Stimulated activated CD4-positive, alpha-beta T cell treated with anti-CD3 and anti-CD28 coated beads, TNF-alpha, amount 100 ng/mL, for 48 hours (primary cell): ENCODE results near the gene VWA7.
"Not testable (repeated sequence)": the region's sequence is repeated elsewhere in the genome, so short reads cannot be mapped to it uniquely, and the experiment has no call there.

Experiments
- DNase-seq, 3 donors: peaks; one replicate each; pipeline ENCODE4 v3.0.0-alpha.2; 2020; ENCODE audit warnings: low read depth in 3 of 3

The VWA7 gene, protein sequence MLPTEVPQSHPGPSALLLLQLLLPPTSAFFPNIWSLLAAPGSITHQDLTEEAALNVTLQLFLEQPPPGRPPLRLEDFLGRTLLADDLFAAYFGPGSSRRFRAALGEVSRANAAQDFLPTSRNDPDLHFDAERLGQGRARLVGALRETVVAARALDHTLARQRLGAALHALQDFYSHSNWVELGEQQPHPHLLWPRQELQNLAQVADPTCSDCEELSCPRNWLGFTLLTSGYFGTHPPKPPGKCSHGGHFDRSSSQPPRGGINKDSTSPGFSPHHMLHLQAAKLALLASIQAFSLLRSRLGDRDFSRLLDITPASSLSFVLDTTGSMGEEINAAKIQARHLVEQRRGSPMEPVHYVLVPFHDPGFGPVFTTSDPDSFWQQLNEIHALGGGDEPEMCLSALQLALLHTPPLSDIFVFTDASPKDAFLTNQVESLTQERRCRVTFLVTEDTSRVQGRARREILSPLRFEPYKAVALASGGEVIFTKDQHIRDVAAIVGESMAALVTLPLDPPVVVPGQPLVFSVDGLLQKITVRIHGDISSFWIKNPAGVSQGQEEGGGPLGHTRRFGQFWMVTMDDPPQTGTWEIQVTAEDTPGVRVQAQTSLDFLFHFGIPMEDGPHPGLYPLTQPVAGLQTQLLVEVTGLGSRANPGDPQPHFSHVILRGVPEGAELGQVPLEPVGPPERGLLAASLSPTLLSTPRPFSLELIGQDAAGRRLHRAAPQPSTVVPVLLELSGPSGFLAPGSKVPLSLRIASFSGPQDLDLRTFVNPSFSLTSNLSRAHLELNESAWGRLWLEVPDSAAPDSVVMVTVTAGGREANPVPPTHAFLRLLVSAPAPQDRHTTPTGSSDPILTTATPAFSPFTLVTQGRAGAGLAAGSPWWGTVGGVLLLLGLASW

DNA sequence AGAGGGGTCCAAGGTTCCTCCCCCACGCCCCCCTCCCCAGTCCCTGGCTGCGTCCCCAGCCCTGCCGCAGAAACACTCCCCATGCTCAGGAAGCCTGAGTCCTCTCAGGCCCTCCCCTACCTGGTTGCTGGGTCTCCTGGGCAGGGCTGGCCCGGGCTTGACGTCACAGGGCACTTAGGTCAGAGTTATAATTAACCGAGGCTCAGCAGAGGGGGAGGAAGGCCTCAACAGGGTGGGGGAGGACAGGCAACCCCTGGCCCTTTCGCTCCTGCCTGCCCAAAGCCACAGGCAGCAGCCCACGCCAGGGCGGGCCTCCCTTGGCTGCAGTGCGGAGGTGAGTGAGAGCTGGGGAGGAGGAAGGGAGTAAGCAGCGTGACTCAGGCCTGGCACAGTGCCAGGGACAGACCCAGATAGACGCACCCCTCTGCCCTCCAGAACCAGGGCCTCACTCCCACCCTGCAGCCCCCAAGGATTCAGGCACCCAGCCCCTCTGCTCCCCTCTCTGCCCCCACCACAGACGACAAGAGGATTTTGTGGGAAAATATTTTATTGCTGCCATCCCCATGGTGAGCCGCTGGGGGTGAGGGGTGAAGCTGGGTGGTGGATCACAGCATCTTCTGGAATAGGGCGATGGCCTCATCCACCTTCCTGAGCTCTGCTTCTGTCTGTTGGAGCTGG lies at the start of gene VWA7:
Gene VWA7, minus strand, starts transcription at position 340 of the 678 bp plus-strand sequence. CDS start 549 bp downstream, outside the sequence.
- peak; percentile 60 to 74 (median 71) for DNase-seq

GRCh38 chr6:31826793-31827285 lies 49.7 kb upstream of the VWA7 start:
- DNase-seq = peak in 1 of 3 donors; percentile 29

GRCh38 chr6:31825553-31825952 lies 48.4 kb upstream of the VWA7 start:
- no peak for DNase-seq

- DNase-seq = not testable (repeated sequence)
These were observed 46.6 kb upstream of the VWA7 start for GRCh38 chr6:31823592-31824196.

DNA sequence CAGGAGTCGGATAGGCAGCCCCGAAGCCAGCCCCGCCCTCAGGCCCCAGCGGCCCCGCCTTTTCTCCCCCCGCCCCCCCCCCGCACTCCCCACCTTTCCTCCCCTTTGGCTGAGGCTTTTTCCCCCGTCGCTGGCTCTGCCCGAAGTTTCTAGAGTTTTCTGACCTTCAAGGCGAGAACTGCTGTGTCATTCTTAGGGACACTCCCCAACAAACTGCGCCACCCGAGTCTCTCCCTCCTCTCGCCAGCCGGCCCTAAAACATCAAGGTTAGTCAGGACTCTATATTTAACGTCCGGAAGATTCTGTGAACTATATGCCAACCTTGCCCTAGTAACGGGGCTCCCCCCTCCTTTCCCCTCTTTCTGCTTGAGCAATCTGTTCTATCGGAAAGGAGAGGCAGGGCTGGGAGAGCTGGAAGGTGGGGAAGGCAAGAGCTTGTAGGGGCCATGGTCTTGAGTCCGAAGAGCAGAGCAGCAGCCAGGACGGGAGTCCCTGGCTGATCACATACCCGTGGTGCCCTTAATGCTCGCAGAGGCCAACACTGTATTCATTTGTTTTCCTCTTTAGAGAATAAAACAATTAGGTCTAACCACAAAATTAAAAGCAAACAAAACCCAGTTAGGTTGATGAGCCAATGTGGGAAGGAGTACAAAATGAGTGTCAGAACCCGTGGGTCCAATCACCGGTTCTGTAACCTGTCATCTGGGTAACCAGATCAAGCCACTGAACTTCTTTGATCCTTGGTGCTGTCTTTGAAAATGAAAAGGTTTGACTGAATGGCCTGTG lies 45.1 kb upstream of the VWA7 start:
- peak; percentile 33 to 44 (median 36) for DNase-seq

DNA sequence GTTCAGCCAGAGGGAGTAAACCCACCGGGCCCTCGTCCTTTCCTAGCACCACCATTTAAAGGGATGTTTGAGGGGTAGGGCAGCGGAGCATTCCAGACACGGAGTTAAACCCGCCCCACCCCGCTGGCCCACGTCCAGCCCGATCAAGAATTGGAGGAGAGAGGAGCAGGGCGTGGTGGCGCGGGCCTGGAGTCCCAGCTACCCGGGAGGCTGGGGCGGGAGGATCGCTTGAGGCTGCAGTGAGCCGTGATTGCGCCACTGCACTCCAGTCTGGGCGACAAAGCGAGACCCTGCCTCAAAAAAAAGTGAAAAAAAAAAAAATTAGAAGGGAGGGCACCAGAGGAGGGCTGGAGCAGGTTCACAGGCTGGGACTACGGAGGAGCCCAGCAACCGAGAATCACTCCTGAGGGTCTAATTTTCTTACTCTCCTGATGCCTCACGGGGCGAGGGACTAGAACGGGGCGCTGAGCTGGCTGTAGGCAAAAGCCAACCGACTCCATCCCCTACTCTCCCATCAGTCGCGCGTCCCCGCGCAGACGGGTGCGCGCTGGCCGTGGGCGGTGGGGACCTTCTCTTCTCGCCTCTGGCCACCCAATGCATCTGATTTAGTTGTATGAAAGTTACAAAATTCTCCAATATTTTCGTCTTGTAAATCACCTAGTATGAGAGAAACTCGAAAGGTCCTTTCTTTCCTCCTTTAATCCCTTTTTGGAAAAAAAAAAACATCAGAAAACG lies 44.3 kb upstream of the VWA7 start:
- peak; percentile 37 to 69 (median 58) for DNase-seq

DNA sequence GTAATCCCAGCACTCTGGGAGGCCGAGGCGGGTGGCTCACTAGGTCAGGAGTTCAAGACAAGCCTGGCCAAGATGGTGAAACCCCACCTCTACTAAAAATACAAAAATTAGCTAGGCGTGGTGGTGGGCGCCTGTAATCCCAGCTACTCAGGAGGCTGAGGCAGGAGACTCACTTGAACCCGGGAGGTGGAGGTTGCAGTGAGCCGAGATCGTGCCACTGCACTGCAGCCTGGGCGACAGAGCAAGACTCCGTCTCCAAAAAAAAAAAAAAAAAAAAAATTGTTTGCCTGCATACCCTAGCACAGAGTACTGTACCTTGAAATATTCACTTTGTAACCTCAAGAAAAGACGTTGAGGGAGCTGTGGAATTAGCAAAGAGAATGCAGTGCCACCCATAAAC lies 43.3 kb upstream of the VWA7 start:
- not testable (repeated sequence) for DNase-seq

GRCh38 chr6:31819871-31820299 lies 42.8 kb upstream of the VWA7 start:
- no peak for DNase-seq

DNA sequence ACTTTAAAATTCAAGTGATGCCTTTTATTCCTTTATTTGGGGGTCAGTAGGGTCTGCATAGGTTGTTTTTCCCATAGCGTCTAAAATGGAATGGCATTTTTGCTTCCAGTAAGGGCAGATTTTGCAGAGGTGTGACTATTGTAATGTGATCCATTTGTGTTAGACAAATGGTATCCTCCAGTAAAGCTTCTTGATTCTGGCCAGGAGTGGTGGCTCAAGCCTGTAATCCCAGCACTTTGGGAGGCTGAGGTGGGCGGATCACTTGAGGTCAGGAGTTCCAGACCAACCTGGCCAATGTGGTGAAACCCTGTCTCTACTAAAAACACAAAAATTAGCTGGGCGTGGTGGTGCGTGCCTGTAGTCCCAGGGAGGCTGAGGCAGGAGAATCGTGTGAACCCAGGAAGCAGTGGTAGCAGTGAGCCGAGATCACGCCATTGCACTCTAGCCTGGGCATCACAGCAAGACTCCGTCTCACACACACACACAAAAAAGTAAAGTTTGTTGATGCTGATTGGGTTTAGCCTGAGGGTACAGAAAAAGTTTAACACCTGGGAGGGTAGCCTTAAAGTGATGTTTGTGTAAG lies 40.9 kb upstream of the VWA7 start:
- not testable (repeated sequence) for DNase-seq

GRCh38 chr6:31817133-31817928 lies 40.2 kb upstream of the VWA7 start:
- not testable (repeated sequence) for DNase-seq

DNA sequence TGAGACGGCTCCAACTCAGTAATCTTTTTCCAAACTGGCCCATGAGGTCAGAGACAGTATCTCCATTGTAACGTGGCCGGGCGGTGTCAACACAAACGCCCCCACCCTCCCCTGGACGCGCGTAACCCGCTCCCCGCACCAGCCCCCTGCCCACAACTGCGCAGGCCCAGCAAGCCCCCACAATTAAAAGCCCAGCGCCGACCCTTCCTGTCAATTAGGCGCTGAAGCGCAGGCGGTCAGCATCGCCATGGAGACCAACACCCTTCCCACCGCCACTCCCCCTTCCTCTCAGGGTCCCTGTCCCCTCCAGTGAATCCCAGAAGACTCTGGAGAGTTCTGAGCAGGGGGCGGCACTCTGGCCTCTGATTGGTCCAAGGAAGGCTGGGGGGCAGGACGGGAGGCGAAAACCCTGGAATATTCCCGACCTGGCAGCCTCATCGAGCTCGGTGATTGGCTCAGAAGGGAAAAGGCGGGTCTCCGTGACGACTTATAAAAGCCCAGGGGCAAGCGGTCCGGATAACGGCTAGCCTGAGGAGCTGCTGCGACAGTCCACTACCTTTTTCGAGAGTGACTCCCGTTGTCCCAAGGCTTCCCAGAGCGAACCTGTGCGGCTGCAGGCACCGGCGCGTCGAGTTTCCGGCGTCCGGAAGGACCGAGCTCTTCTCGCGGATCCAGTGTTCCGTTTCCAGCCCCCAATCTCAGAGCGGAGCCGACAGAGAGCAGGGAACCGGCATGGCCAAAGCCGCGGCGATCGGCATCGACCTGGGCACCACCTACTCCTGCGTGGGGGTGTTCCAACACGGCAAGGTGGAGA lies 38.1 kb upstream of the VWA7 start, which contains the start of the genes HSPA1A and HSPA1L:
Gene HSPA1A, plus strand, starts transcription at position 519 of the 814 bp plus-strand sequence. Its CDS starts 214 bp downstream, at position 733.
Gene HSPA1L, minus strand, starts transcription at position 259 of the 814 bp plus-strand sequence. CDS start 3,311 bp downstream, outside the sequence.
- peak in 1 of 3 donors; percentile 51 for DNase-seq

GRCh38 chr6:31814677-31815024 lies 37.5 kb upstream of the VWA7 start:
- peak in 1 of 3 donors; percentile 70 for DNase-seq

GRCh38 chr6:31813465-31813849 lies 36.3 kb upstream of the VWA7 start:
- no peak for DNase-seq

GRCh38 chr6:31811645-31812044 lies 34.5 kb upstream of the VWA7 start:
- DNase-seq = no peak

GRCh38 chr6:31808599-31808998 lies 31.5 kb upstream of the VWA7 start:
- not testable (repeated sequence) for DNase-seq

DNA sequence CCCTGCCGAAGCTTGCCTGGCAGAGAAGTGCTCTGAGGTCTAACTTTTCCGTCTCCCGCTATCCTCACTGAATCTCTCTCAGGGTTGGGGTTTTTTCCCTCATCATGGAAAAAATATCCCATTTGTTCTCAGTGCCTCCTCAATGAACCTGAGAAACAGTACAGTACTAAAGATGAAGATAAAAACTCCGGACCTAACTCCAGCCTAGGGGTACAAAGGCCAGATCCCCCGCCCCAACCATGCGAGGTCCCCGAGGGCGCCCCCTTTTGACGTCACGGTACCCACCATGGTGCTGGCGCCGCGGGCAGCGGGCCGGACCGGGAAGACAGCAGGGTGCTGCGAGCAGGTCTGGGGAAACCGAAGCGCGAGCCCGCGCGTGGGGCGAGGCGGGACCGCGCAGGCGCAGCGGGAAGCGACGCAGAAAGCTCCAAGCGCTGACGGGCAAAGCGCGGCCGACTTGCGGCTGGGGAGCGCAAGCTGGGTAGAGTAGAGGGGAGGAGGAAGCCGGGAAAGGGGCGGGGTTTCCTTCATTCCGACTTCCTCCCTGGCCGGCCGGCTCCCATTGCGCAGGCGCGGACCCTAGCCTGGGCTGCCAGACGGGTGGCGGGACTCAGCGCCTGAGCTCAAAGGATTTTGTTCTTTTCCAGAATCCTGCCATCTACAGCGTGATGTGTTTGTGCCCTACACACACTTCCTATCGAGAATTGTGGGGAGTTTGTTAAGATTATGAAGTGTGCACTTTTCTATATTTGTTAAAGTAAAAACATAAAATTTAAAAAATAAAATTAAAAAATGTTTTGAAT lies 29.5 kb upstream of the VWA7 start, which contains the start of gene LSM2:
Gene LSM2, minus strand, starts transcription at position 497 of the 803 bp plus-strand sequence. Its CDS starts 209 bp downstream, at position 288.
- DNase-seq = peak; percentile 94 to 97 (median 95)
